WERI-Rb-1 (cell line): ENCODE measurements around the gene DAB1.
A peak's percentile ranks its signal among the peaks of the same experiment; 100 is the strongest.

Source experiments
- DNase-seq: peaks from one replicate; pipeline ENCODE4 v3.0.0-alpha.2; 2020
- H3K27ac ChIP-seq: fragments of 250-450 bp; sonication (Bioruptor Pico); 2 replicates; pipeline ENCODE4 v1.5.1; 2020; ENCODE audit warnings: mild to moderate bottlenecking, moderate library complexity
- H3K27me3 ChIP-seq: fragments of 250-450 bp; sonication (Bioruptor Pico); 2 replicates; pipeline ENCODE4 v1.5.1; 2021; ENCODE audit warnings: mild to moderate bottlenecking, low read depth, moderate library complexity; ENCODE audit not compliant: insufficient read depth, severe bottlenecking
- H3K36me3 ChIP-seq: fragments of 250-450 bp; sonication (Bioruptor Pico); 2 replicates; pipeline ENCODE4 v1.5.1; 2020; ENCODE audit warnings: mild to moderate bottlenecking, moderate library complexity
- H3K4me3 ChIP-seq: 2 replicates; pipeline ENCODE4 v1.5.1; 2011; ENCODE audit warnings: low read depth, mild to moderate bottlenecking, control low read depth, low read length
- H3K9me3 ChIP-seq: fragments of 250-450 bp; sonication (Bioruptor Pico); 2 replicates; pipeline ENCODE4 v1.5.1; 2021; ENCODE audit warnings: mild to moderate bottlenecking, moderate library complexity; ENCODE audit not compliant: severe bottlenecking
- TF ChIP-seq, protein P1 (sequence below): IDR thresholded peaks from 2 replicates; pipeline ENCODE4 v1.5.1; 2011; ENCODE audit warnings: low read depth, mild to moderate bottlenecking, control low read depth, inconsistent platforms, low read length

The DAB1 gene

DNA sequence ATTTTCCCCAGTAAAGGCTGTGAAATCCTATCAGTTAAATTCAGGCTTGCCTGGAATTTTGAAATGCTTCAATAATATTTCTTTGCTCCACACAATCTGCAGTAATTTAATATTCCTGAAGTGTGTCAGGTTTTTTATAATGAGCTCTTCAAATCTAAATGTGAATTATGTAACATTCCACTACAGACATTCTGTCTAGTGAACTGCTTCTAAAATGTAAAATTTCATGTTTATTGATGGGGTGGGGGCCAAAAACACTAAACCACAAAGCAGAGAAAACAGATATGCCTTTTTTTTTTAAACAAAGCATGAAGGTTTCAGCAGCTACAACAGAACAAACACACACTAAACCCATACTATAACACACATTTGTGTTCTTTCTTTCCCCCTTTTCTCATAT is 129.7 kb downstream of the DAB1 start:
- H3K4me3 ChIP-seq, result no peak overlapping the region
- no peak for DNase-seq
- no peaks in the 10 kb centered on the region for H3K36me3 ChIP-seq
- H3K9me3 ChIP-seq, result no peaks in the 10 kb centered on the region
- no peak overlapping the region for H3K27ac ChIP-seq
- H3K27me3 ChIP-seq, result no peaks in the 10 kb centered on the region
- TF ChIP-seq, protein P1, sequence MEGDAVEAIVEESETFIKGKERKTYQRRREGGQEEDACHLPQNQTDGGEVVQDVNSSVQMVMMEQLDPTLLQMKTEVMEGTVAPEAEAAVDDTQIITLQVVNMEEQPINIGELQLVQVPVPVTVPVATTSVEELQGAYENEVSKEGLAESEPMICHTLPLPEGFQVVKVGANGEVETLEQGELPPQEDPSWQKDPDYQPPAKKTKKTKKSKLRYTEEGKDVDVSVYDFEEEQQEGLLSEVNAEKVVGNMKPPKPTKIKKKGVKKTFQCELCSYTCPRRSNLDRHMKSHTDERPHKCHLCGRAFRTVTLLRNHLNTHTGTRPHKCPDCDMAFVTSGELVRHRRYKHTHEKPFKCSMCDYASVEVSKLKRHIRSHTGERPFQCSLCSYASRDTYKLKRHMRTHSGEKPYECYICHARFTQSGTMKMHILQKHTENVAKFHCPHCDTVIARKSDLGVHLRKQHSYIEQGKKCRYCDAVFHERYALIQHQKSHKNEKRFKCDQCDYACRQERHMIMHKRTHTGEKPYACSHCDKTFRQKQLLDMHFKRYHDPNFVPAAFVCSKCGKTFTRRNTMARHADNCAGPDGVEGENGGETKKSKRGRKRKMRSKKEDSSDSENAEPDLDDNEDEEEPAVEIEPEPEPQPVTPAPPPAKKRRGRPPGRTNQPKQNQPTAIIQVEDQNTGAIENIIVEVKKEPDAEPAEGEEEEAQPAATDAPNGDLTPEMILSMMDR, result no peak

DNA sequence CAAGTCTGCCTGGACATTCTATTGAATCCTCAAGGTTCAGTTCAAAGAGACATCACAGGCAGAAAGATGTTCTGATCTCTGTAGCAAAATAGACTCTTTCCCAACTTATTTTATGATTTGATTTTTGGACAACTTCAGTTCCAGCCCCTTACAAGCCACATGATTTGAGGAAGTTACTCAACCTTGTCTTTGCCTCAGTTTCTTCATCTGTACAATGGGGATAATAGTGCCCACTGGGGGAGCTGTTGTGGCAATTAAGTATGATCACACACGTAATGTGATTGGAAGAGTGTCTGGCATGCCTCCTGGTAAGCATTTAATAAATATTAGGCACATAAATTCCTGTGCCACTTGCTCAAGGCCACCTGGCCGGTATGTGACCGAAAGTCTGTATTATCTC is 130.6 kb downstream of the DAB1 start:
- DNase-seq, result no peak
- H3K9me3 ChIP-seq, result no peaks in the 10 kb centered on the region
- TF ChIP-seq, protein P1, result no peak
- no peaks in the 10 kb centered on the region for H3K36me3 ChIP-seq
- H3K27me3 ChIP-seq, result no peaks in the 10 kb centered on the region
- no peak overlapping the region for H3K27ac ChIP-seq
- H3K4me3 ChIP-seq, result no peak overlapping the region

DNA sequence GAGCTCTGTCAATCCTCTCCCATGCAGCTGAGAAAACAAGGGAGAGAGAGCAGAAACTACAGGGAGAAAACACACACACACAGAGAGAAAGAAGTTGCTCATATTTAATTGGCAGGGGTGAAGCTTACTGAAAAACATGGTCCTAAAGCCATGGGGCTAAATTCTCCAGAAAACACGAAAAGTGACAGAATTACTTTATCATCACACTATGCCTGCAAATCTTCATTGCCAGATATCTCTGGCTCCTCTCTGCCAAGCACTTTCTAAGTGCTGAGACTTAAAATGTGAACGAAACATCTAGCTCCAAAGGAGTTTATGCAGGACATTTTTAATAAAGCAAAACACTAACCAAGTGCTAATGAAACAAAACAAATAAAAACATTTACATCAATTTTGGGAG is 134.1 kb downstream of the DAB1 start:
- no peaks in the 10 kb centered on the region for H3K9me3 ChIP-seq
- no peaks in the 10 kb centered on the region for H3K27me3 ChIP-seq
- H3K36me3 ChIP-seq, result no peaks in the 10 kb centered on the region
- H3K4me3 ChIP-seq, result no peak overlapping the region
- no peak overlapping the region for H3K27ac ChIP-seq
- TF ChIP-seq, protein P1, result no peak
- DNase-seq, result no peak

DNA sequence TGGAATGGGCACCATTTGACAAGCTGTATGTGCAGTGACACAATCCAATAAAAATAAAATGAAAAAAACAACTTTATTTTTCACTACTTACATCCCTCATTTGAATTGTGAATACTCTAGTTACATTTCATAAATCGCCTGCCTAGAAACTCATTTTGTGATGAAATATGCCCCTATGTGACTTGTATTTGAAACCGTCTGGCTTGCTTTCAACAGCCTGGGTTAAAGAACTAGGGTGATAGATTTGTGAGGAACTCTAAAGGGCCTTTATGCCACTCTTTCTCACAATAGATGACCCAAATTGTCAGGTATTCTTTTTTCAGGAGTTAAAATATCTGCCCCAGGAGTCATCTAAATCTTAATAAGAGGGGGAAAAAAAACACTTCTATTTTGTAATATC is 137.9 kb downstream of the DAB1 start:
- TF ChIP-seq, protein P1, result no peak
- Histone ChIP-seq H3K9me3 (no peaks in the 10 kb centered on the region), H3K27me3 (no peaks in the 10 kb centered on the region), H3K36me3 (no peaks in the 10 kb centered on the region), H3K4me3 (no peak overlapping the region), H3K27ac (no peak overlapping the region)
- no peak for DNase-seq

DNA sequence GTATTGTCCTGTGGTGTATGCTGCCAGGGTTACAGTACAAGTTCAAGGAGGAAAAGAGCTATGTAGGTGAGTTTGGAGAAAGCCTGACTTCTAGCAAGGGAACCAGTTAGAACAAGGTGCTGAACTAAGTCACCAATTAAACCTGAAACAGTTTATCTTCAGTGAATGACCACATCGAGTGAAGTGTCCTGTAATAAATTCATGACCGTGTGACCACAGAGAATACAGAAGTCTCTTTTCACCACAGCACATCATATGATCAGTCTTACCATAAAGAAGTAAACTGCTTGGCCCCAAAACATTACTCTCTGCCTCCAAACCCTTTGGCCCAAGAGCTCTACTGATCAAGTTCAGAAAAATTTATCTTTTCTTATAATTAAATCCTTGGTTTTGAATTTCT is 141.4 kb downstream of the DAB1 start:
- no peaks in the 10 kb centered on the region for H3K27me3 ChIP-seq
- no peak overlapping the region for H3K4me3 ChIP-seq
- no peaks in the 10 kb centered on the region for H3K36me3 ChIP-seq
- no peaks in the 10 kb centered on the region for H3K9me3 ChIP-seq
- no peak for DNase-seq
- H3K27ac ChIP-seq, result no peak overlapping the region
- TF ChIP-seq, protein P1, result no peak

DNA sequence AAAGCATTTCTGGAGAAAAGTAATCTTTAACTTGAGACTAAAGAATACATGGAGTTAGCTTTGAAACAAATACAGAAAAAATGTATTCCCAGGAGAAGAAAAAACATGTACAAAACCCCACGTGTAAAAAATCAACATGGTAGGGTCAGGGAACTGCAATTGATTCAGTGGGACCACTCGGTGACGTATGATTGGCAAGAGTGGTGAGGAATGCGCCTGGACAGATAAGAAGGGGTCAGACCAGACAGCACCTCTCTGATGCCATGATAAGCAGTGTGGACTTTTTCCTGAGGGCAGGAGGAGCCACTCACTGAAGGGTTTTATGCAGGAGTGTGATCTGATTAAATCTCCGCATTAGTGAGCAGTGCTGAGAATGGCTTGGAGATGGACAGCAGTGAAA is 142.5 kb downstream of the DAB1 start:
- Histone ChIP-seq H3K27me3 (no peaks in the 10 kb centered on the region), H3K9me3 (no peaks in the 10 kb centered on the region), H3K36me3 (no peaks in the 10 kb centered on the region), H3K4me3 (no peak overlapping the region), H3K27ac (no peak overlapping the region)
- TF ChIP-seq, protein P1, result no peak
- DNase-seq, result peak; percentile 20
